ENCODE measurements around the gene KCNK6.

DNA sequence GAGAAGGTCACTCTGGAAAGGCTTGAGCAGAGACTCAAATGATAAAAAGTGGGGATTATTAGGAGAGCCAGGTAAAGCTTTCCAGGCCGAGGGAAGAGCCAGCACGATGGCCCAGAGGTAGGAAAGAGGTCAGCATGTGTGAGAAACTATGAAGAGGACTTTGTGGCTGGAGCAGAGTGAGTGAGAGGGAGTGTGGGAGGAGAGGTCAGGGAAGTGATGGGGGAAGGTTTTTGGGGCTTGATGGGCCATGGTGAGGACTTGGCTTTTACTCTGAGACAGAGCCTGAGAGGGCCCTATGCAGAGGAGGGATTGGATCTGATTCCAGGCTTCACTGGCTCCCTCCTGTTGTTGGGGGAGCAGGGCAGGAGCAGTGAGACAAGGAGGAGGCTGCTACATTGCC lies 21.3 kb downstream of the KCNK6 start:
- TF ChIP-seq FOXM1 (IDR thresholded peaks at IDR 0.05; ENCODE audit: low read depth, low read length) (no peak), EP300 (IDR thresholded peaks at IDR 0.05; ENCODE audit: borderline replicate concordance in 1 of 2, control insufficient read depth in 1 of 2, low read depth in 2 of 2, low read length in 2 of 2) (no peak), BCL11A (IDR thresholded peaks at IDR 0.05; ENCODE audit: low read depth, low read length) (no peak)
- TF ChIP-seq, protein P1, sequence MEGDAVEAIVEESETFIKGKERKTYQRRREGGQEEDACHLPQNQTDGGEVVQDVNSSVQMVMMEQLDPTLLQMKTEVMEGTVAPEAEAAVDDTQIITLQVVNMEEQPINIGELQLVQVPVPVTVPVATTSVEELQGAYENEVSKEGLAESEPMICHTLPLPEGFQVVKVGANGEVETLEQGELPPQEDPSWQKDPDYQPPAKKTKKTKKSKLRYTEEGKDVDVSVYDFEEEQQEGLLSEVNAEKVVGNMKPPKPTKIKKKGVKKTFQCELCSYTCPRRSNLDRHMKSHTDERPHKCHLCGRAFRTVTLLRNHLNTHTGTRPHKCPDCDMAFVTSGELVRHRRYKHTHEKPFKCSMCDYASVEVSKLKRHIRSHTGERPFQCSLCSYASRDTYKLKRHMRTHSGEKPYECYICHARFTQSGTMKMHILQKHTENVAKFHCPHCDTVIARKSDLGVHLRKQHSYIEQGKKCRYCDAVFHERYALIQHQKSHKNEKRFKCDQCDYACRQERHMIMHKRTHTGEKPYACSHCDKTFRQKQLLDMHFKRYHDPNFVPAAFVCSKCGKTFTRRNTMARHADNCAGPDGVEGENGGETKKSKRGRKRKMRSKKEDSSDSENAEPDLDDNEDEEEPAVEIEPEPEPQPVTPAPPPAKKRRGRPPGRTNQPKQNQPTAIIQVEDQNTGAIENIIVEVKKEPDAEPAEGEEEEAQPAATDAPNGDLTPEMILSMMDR (IDR thresholded peaks at IDR 0.05 in 2 of 3, conservative IDR thresholded peaks at IDR 0.05 in 1 of 3; ENCODE audit: control insufficient read depth in 2 of 3, extremely low read depth in 1 of 3, insufficient read depth in 1 of 3, low read depth in 3 of 3, low read length in 3 of 3) = no peak
- TF ChIP-seq, protein P2, sequence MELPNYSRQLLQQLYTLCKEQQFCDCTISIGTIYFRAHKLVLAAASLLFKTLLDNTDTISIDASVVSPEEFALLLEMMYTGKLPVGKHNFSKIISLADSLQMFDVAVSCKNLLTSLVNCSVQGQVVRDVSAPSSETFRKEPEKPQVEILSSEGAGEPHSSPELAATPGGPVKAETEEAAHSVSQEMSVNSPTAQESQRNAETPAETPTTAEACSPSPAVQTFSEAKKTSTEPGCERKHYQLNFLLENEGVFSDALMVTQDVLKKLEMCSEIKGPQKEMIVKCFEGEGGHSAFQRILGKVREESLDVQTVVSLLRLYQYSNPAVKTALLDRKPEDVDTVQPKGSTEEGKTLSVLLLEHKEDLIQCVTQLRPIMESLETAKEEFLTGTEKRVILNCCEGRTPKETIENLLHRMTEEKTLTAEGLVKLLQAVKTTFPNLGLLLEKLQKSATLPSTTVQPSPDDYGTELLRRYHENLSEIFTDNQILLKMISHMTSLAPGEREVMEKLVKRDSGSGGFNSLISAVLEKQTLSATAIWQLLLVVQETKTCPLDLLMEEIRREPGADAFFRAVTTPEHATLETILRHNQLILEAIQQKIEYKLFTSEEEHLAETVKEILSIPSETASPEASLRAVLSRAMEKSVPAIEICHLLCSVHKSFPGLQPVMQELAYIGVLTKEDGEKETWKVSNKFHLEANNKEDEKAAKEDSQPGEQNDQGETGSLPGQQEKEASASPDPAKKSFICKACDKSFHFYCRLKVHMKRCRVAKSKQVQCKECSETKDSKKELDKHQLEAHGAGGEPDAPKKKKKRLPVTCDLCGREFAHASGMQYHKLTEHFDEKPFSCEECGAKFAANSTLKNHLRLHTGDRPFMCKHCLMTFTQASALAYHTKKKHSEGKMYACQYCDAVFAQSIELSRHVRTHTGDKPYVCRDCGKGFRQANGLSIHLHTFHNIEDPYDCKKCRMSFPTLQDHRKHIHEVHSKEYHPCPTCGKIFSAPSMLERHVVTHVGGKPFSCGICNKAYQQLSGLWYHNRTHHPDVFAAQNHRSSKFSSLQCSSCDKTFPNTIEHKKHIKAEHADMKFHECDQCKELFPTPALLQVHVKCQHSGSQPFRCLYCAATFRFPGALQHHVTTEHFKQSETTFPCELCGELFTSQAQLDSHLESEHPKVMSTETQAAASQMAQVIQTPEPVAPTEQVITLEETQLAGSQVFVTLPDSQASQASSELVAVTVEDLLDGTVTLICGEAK (IDR thresholded peaks at IDR 0.05; ENCODE audit: borderline replicate concordance) = no peak
